GM12878 (cell line): ENCODE measurements around the gene TTC5. TPM values are rescaled to one million over a fixed set of nuclear protein-coding genes. Genes with fewer than 3 reads are reported as not detected.

Source experiments
- BCL11A ChIP-seq: IDR thresholded peaks from 2 replicates; pipeline ENCODE4 v1.6.1; 2011; ENCODE audit warnings: low read depth, low read length
- CHD4 ChIP-seq: fragments of 200-600 bp; sonication (generic); IDR thresholded peaks from 2 replicates; pipeline ENCODE4 v1.6.1; 2016; ENCODE audit warnings: mild to moderate bottlenecking
- HSF1 ChIP-seq: fragments of 150-350 bp; IDR thresholded peaks from 2 replicates; pipeline ENCODE4 v1.6.1; 2014; ENCODE audit warnings: mild to moderate bottlenecking, low read depth, low read length
- IRF4 ChIP-seq: IDR thresholded peaks from 2 replicates; pipeline ENCODE4 v1.6.1; 2011; ENCODE audit warnings: low read depth, low read length
- MEF2A ChIP-seq: IDR thresholded peaks from 2 replicates; pipeline ENCODE4 v1.6.1; 2011; ENCODE audit warnings: low read depth, mild to moderate bottlenecking, low read length, moderate library complexity; ENCODE audit not compliant: insufficient read depth
- PKNOX1 ChIP-seq: fragments of 450-650 bp; IDR thresholded peaks from 2 replicates; pipeline ENCODE4 v1.6.1; 2016; ENCODE audit warnings: mild to moderate bottlenecking
- RBBP5 ChIP-seq: fragments of 200-600 bp; sonication (generic); conservative IDR thresholded peaks from 2 replicates; pipeline ENCODE4 v1.6.1; 2016
- RELB ChIP-seq: fragments of 450-650 bp; IDR thresholded peaks from 2 replicates; pipeline ENCODE4 v1.6.1; 2017; ENCODE audit warnings: low read depth, mild to moderate bottlenecking, moderate library complexity
- TAF1 ChIP-seq: IDR thresholded peaks from 2 replicates; pipeline ENCODE4 v1.6.1; 2011; ENCODE audit warnings: mild to moderate bottlenecking, low read depth, low read length, borderline replicate concordance
- WRNIP1 ChIP-seq: IDR thresholded peaks from 2 replicates; pipeline ENCODE4 v1.6.1; 2011; ENCODE audit warnings: low read depth, low read length, improper control_type of control experiment, borderline replicate concordance
- ZBTB11 ChIP-seq: fragments of 450-650 bp; formaldehyde crosslinking; IDR thresholded peaks from 2 replicates; pipeline ENCODE4 v1.5.0; 2022; ENCODE audit warnings: mild to moderate bottlenecking, missing genetic modification characterization
- ZBTB33 ChIP-seq: fragments of 450-650 bp; IDR thresholded peaks from 2 replicates; pipeline ENCODE4 v1.6.1; 2017; ENCODE audit warnings: mild to moderate bottlenecking
- ZBTB40 ChIP-seq: fragments of 450-650 bp; IDR thresholded peaks from 2 replicates; pipeline ENCODE4 v1.6.1; 2016; ENCODE audit warnings: mild to moderate bottlenecking, moderate library complexity, borderline replicate concordance
- polyA plus RNA-seq, 11 experiments: library from polyadenylated mRNA; depleted of rRNA in 4 of 11; unstranded in 6 of 11; stranded (reverse) in 5 of 11; fragments of >200 nt; fragmentation: Nextera tagmentation in 4 of 11; fragmentation: Illumina TruSeq in 1 of 11; extraction: Ambion mirVana in 4 of 11; extraction: Trizol in 1 of 11; gene quantifications; 1 replicate in 1 of 11; 2 replicates in 10 of 11; pipeline versions ENCODE4 v1.2.1 to v1.2.3, GENCODE V29; 2011 to 2016; ENCODE audit warnings: inconsistent platforms in 2 of 11, missing spikeins in 2 of 11, low read depth in 1 of 11
- total RNA-seq, 4 experiments: library from RNA; depleted of rRNA in 3 of 4; stranded (reverse); fragments of >200 nt in 3 of 4; fragmentation: Illumina TruSeq in 1 of 4; extraction: Trizol in 1 of 4; gene quantifications; 2 replicates each; pipeline versions ENCODE4 v1.2.1 to v1.2.3, GENCODE V29; 2013 to 2021

The TTC5 gene
- total and polyA plus RNA-seq, 10 of the 15 experiments (the other 5 are each of a cell fraction or from before 2014, with no cell fraction given) = 6.9 to 21.6 (median 13.5) TPM

GRCh38 chr14:20343092-20343861 lies 37.5 kb upstream of the TTC5 start, which contains the start of gene PARP2 (continued):
- peak; percentile 59; the same call in 1 of the 2 replicates for TF ChIP-seq ZBTB40
- TF ChIP-seq CHD4 = no peak
- TF ChIP-seq HSF1 = no peak
- no peak for TF ChIP-seq RBBP5
- TF ChIP-seq MEF2A = no peak
- peak; percentile 44 for TF ChIP-seq BCL11A
- no peak for TF ChIP-seq ZBTB33
- peak; percentile 96 for TF ChIP-seq PKNOX1
- TF ChIP-seq RELB = peak; percentile 82
- TF ChIP-seq TAF1 = peak; percentile 67; the same call in 1 of the 2 replicates
- 0 out of 2 replicates have a peak, but pooled peaks have one; percentile 42 for TF ChIP-seq IRF4
- 0 out of 2 replicates have a peak, but pooled peaks have one; percentile 69 for TF ChIP-seq WRNIP1
- peak; percentile 19; the same call in 1 of the 2 replicates for TF ChIP-seq ZBTB11 (CRISPR knock-in tag)
